Stomach smooth muscle (tissue), 2 donors: ENCODE results near the gene PSPC1.
A peak's percentile ranks its signal among the peaks of the same experiment; 100 is the strongest.
"Not testable (repeated sequence)": the region's sequence is repeated elsewhere in the genome, so short reads cannot be mapped to it uniquely, and the experiment has no call there.

ENCODE experiments used
- H3K27ac ChIP-seq: one replicate; pipeline ENCODE4 v1.7.0; 2013; ENCODE audit warnings: mild to moderate bottlenecking, low read length, inconsistent platforms
- H3K27me3 ChIP-seq, 2 donors: one replicate each; pipeline ENCODE4 v1.7.0; 2013; ENCODE audit warnings: low read length in 2 of 2; ENCODE audit not compliant: insufficient read depth in 2 of 2, control insufficient read depth in 1 of 2
- H3K36me3 ChIP-seq, 2 donors: one replicate each; pipeline ENCODE4 v1.7.0; 2013; ENCODE audit warnings: low read length in 2 of 2; ENCODE audit not compliant: control insufficient read depth in 2 of 2, insufficient read depth in 2 of 2
- H3K4me1 ChIP-seq: one replicate; pipeline ENCODE4 v1.7.0; 2013; ENCODE audit warnings: low read length; ENCODE audit not compliant: control insufficient read depth, insufficient read depth
- H3K4me3 ChIP-seq, 2 donors: one replicate each; pipeline ENCODE4 v1.7.0; 2013; ENCODE audit warnings: low read length in 2 of 2
- H3K9ac ChIP-seq, 2 donors: one replicate each; pipeline ENCODE4 v1.7.0; 2013; ENCODE audit warnings: low read length in 2 of 2, mild to moderate bottlenecking in 1 of 2
- H3K9me3 ChIP-seq, 2 donors: one replicate each; pipeline ENCODE4 v1.7.0; 2013; ENCODE audit warnings: low read length in 2 of 2; ENCODE audit not compliant: control insufficient read depth in 2 of 2
- donor health status: healthy.
- donor health status: Pancreatic carcinoma.

PSPC1 gene

GRCh38 chr13:19782727-19783682 is at the start of gene PSPC1:
Gene PSPC1 (minus strand): TSS chr13:19782945. CDS start chr13:19782757, 188 bp downstream.
- H3K9me3 ChIP-seq, H3K36me3 ChIP-seq, H3K27me3 ChIP-seq, H3K4me1 ChIP-seq: not testable (repeated sequence)
- peak within 1 kb of the TSS; percentile 95 for H3K27ac ChIP-seq
- peak within 1 kb of the TSS; percentile 98 to 99 for H3K9ac ChIP-seq
- H3K4me3 ChIP-seq, result peak within 1 kb of the TSS; percentile 98 to 99

DNA sequence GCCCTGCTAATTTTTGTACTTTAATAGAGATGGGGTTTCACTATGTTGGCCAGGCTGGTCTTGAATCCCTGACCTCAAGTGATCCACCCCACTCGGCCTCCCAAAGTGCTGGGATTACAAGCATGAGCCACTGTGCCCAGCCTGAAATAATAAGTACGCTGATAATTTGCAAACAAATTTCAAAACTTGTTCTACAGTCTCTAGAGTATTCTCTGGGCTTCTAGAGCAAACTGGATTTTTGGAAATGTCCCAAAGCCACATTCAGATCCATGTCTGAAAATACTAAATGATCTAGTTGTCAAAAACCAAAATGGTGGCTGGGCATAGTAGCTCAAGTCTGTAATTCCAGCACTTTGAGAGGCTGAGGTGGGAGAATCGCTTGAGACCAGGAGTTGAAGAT is 39.9 kb upstream of the PSPC1 start:
- H3K4me3 ChIP-seq, result no peak overlapping the region
- H3K27ac ChIP-seq, result no peak overlapping the region
- H3K36me3 ChIP-seq, result peaks cover 3 to 7% of the 10 kb centered on the region in 2 donors
- no peaks in the 10 kb centered on the region for H3K9me3 ChIP-seq
- no peaks in the 10 kb centered on the region for H3K27me3 ChIP-seq
- H3K4me1 ChIP-seq, result no peaks in the 10 kb centered on the region
- no peak overlapping the region for H3K9ac ChIP-seq

GRCh38 chr13:19818223-19818842 is 35.6 kb upstream of the PSPC1 start:
- no peaks in the 10 kb centered on the region for H3K4me1 ChIP-seq
- H3K9ac ChIP-seq, result no peak overlapping the region
- no peaks in the 10 kb centered on the region for H3K9me3 ChIP-seq
- no peak overlapping the region for H3K4me3 ChIP-seq
- H3K27me3 ChIP-seq, result no peaks in the 10 kb centered on the region
- peaks cover 5 to 7% of the 10 kb centered on the region in 2 donors for H3K36me3 ChIP-seq
- no peak overlapping the region for H3K27ac ChIP-seq

DNA sequence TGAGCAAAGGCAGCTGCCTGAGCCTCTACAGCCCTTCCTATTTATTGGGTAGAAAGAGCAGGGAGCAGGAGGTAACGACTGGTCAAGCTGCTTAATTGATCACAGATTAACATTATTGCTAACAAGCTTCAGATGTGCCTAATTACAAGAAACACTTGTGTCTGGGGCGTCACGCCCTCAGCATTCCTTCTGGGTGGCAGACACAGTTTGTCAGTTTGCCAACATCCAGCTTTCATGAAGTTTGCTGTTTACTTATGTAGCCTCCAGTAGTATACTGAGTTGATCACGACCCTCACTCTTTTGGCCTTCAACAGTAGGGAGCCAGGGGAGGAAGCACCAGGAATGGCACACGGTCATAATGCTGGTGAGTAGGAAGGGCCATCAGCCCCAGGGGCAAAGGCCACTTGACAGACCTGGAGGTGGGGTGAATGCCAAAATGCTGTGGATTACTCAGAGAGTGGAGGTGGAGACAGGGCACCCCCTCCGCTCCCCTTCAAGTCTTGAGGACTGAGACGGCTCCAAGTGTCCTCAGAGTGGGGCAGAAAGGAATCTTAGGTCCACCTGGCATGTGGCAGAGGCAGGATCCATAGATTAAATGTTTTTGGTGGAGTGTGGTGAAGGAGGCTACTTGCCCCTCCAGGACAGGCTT is 34.9 kb upstream of the PSPC1 start:
- H3K27ac ChIP-seq, result no peak overlapping the region
- no peak overlapping the region for H3K9ac ChIP-seq
- no peaks in the 10 kb centered on the region for H3K27me3 ChIP-seq
- no peak overlapping the region for H3K4me3 ChIP-seq
- no peaks in the 10 kb centered on the region for H3K4me1 ChIP-seq
- H3K9me3 ChIP-seq, result no peaks in the 10 kb centered on the region
- H3K36me3 ChIP-seq, result peaks cover 5 to 7% of the 10 kb centered on the region in 2 donors

DNA sequence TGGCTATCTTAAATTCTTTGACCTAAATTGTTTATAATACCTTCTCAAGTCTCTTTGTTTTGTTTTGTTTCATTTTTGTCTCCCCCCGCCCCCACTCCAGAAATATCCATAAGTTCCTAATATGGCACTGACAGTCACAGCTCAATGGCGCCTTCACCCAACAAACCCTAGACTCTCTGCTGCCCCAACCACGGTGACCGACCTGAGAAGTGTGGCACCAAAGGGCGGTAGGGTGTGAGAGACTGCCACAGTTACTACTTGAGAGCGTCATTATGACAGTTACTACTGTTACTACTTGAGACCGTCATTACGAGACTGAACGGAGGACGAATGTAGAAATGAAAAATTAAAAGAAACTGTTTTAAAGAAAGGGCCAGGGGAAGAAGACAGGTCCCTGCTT is 34.4 kb upstream of the PSPC1 start:
- Histone ChIP-seq H3K9ac (no peak overlapping the region), H3K4me3 (no peak overlapping the region), H3K4me1 (no peaks in the 10 kb centered on the region), H3K36me3 (peaks cover 5 to 7% of the 10 kb centered on the region in 2 donors), H3K27ac (no peak overlapping the region), H3K27me3 (no peaks in the 10 kb centered on the region), H3K9me3 (no peaks in the 10 kb centered on the region)

- not testable (repeated sequence) for H3K4me3 ChIP-seq, H3K9ac ChIP-seq, H3K36me3 ChIP-seq
Observed at GRCh38 chr13:19815842-19816241, 33.1 kb upstream of the PSPC1 start.

GRCh38 chr13:19810996-19811881 is 28.5 kb upstream of the PSPC1 start:
- Histone ChIP-seq H3K9me3 (no peaks in the 10 kb centered on the region), H3K27ac (no peak overlapping the region), H3K9ac (no peak overlapping the region), H3K4me1 (no peaks in the 10 kb centered on the region), H3K36me3 (no peaks in the 10 kb centered on the region), H3K4me3 (no peak overlapping the region), H3K27me3 (no peaks in the 10 kb centered on the region)

More at GRCh38 chr13:19815842-19816241, 33.1 kb upstream of the PSPC1 start:
- not testable (repeated sequence) for H3K4me1 ChIP-seq, H3K9me3 ChIP-seq, H3K27ac ChIP-seq, H3K27me3 ChIP-seq

DNA sequence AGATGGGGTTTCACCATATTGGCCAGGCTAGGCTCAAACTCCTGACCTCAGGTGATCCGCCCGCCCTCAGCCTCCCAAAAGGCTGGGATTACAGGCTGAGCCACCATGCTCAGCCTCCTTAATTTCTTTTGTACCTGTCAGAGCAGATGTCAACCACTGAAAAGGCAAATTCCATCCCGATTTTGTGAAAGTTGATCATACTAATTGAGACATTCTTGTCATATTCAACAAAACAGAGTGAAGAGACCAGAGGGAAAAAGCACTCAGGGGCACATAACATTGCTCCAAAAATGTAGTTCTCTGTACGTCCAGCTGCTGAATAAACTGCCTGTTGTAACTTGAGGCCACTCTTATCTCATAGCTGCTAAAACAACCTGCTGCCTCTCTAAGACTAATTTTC is 27.4 kb upstream of the PSPC1 start:
- Histone ChIP-seq H3K27me3 (no peaks in the 10 kb centered on the region), H3K36me3 (no peaks in the 10 kb centered on the region), H3K4me1 (no peaks in the 10 kb centered on the region), H3K4me3 (no peak overlapping the region), H3K9ac (no peak overlapping the region), H3K9me3 (no peaks in the 10 kb centered on the region), H3K27ac (no peak overlapping the region)

GRCh38 chr13:19805765-19806164 is 23.0 kb upstream of the PSPC1 start:
- no peaks in the 10 kb centered on the region for H3K9me3 ChIP-seq

GRCh38 chr13:19795956-19796355 is 13.2 kb upstream of the PSPC1 start:
- H3K27ac ChIP-seq, result no peak overlapping the region
- H3K36me3 ChIP-seq, result no peaks in the 10 kb centered on the region
- H3K27me3 ChIP-seq, result no peaks in the 10 kb centered on the region
- H3K9me3 ChIP-seq, result no peaks in the 10 kb centered on the region
- H3K4me1 ChIP-seq, result no peaks in the 10 kb centered on the region
- H3K4me3 ChIP-seq, result no peak overlapping the region
- no peak overlapping the region for H3K9ac ChIP-seq

More at GRCh38 chr13:19805765-19806164, 23.0 kb upstream of the PSPC1 start:
- no peak overlapping the region for H3K9ac ChIP-seq
- no peaks in the 10 kb centered on the region for H3K4me1 ChIP-seq
- no peaks in the 10 kb centered on the region for H3K36me3 ChIP-seq
- H3K27ac ChIP-seq, result no peak overlapping the region
- no peaks in the 10 kb centered on the region for H3K27me3 ChIP-seq
- no peak overlapping the region for H3K4me3 ChIP-seq
